HG03571 (cell line): ENCODE measurements around the gene ATRNL1.
"Not testable (repeated sequence)": the region's sequence is repeated elsewhere in the genome, so short reads cannot be mapped to it uniquely, and the experiment has no call there.

Experiments
- ATAC-seq: cut with Tn5 transposase; IDR thresholded peaks from one replicate; pipeline ENCODE4 v1.9.1; 2021; ENCODE audit not compliant: unreplicated experiment

ATRNL1 gene

GRCh38 chr10:115417585-115418265 lies 324.6 kb downstream of the ATRNL1 start:
- ATAC-seq: peak; percentile 94

GRCh38 chr10:115422624-115423023 lies 329.5 kb downstream of the ATRNL1 start:
- ATAC-seq: no peak

DNA sequence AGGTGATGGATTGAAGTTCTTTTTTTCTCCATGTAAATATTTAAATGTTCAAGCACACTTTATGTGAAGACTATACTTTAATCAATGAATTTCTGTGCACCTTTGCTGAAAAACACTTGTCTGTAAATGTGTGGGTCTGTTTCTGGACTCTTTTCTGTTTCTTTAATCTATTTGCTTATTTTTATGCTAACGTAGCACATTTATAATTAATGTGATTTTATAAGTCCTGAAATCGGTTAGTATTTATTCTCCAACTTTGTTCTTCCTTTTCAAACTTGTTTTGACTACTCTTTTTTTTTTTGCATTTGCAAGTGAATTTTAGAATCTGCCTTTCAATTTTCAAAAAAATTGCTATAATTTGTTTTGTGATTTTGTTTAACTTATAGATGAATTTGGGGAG lies 334.4 kb downstream of the ATRNL1 start:
- no peak for ATAC-seq

GRCh38 chr10:115432188-115432819 lies 339.1 kb downstream of the ATRNL1 start:
- no peak for ATAC-seq

- no peak for ATAC-seq
Measured at GRCh38 chr10:115436999-115437398, 343.8 kb downstream of the ATRNL1 start.

DNA sequence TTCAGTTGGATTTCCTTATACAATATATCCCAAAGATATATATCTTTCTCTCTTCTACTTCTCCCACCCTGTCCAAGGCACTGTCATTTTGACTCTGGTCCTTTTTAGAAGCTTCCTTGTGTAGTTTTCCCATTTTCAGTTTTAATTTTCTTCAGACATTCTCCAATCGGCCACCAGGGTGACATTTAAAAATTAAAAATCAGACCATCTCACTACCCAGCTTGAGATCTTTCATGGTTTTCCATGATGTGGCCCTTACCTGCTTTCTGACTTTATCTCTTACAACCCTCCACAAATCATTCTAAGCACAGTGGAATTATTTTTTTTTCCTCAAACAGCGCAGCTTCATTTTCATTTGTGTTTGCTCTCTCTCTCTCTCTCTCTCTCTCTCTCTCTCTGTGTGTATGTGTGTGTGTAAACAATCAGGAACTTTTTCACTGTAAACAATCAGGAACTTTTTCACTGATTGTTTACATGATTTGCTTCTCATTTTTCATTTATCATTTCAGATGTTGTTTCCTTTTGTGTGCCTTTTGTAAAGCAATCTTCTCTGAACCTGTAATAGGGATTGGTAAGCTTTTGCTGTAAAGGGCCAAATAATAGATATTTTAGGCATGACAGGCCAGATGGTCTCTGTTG lies 348.9 kb downstream of the ATRNL1 start:
- ATAC-seq: no peak

- ATAC-seq: no peak
Measured at GRCh38 chr10:115456812-115457211, 363.6 kb downstream of the ATRNL1 start.

GRCh38 chr10:115483294-115483693 lies 390.1 kb downstream of the ATRNL1 start:
- no peak for ATAC-seq

DNA sequence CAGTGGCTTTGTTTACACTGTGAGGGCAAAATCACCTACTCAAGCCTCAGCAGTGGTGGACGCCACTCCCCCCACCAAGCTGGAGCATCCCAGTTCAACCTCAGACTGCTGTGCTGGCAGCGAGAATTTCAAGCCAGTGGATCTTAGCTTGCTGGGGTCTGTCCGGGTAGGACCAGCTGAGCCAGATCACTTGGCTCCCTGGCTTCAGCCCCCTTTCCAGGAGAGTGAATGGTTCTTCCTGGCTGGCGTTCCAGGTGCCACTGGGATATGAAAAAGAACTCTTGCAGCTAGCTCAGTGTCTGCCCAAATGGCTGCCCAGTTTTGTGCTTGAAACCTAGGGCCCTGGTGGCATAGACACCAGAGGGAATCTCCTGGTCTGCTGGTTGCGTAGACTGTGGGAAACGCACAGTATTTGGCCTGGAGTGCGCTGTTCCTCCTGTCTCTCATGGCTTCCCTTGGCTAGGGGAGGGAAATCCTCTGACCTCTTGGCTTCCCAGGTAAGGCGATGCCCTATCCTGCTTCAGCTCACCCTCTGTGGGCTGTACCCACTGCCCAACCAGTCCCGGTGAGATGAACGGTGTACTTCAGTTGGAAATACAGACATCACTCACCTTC lies 398.5 kb downstream of the ATRNL1 start:
- ATAC-seq: no peak

GRCh38 chr10:115503546-115503945 lies 410.4 kb downstream of the ATRNL1 start:
- ATAC-seq: no peak

GRCh38 chr10:115514895-115515294 lies 421.7 kb downstream of the ATRNL1 start:
- no peak for ATAC-seq

DNA sequence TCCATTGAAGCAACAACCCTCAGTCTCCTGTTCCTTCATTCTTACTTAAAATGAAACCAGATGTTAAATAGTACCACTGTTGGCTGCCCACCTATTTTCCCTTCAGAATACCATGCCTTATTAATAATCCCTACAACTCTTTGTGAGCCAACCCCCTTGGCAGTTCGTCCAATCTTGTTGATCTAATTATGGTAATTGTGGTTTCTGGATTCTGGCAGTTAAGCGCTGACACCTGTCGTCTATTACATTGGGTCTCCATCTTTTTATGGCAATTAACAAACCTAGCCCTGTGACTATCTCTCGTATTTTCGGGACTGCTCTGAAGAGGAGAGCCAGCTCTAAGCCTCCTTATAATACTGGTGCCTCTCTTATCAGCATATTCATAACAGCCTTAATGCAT lies 432.0 kb downstream of the ATRNL1 start:
- no peak for ATAC-seq

DNA sequence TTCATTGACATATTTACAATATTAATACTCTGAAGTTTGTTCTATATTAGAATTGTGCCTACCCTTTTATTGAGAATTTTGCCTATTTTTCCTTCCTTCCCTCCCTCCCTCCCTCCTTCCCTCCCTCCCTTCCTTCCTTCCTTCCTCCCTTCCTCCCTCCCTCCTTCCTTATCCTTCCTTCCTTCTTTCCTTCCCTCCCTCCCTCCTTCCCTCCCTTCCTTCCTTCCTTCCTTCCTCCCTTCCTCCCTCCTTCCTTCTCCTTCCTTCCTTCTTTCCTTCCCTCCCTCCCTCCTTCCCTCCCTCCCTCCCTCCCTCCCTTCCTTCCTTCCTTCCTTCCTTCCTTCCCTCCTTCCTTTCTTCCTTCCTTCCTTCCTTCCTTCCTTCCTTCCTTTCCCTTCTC lies 434.5 kb downstream of the ATRNL1 start:
- ATAC-seq: not testable (repeated sequence)

GRCh38 chr10:115536401-115536800 lies 443.2 kb downstream of the ATRNL1 start:
- ATAC-seq: not testable (repeated sequence)

DNA sequence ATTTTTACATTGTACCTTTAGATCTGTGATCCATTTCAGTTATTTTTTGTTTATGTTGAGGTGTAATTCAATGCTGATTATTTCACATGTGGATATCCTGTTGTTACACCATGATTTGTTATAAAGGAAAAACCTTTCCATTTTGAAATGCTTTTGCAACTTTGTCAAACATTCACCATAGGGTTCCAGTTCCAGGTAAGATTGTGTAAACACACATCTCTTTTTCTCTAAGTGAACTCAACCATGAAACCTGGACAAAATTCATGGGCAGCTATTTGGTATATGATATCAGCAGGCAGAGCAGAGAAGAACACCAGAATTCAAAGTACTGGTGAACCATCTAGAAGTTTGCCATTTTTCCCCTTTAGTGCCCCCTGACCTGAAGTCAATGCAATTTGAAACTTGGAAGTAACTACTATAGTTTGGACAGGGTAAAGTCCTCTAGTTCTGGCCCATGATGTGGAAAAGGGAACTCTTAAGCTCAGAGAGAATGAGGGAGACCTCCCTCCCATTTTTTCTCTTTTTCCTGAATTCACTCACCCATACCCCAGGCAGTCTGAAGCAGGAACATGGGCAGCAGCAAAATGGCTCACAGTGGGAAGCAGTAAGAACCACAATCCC lies 446.1 kb downstream of the ATRNL1 start:
- ATAC-seq: no peak

- ATAC-seq: no peak
Measured at GRCh38 chr10:115555887-115556402, 462.8 kb downstream of the ATRNL1 start.

GRCh38 chr10:115558252-115558651 lies 465.1 kb downstream of the ATRNL1 start:
- ATAC-seq: no peak

GRCh38 chr10:115566867-115567266 lies 473.7 kb downstream of the ATRNL1 start:
- no peak for ATAC-seq

DNA sequence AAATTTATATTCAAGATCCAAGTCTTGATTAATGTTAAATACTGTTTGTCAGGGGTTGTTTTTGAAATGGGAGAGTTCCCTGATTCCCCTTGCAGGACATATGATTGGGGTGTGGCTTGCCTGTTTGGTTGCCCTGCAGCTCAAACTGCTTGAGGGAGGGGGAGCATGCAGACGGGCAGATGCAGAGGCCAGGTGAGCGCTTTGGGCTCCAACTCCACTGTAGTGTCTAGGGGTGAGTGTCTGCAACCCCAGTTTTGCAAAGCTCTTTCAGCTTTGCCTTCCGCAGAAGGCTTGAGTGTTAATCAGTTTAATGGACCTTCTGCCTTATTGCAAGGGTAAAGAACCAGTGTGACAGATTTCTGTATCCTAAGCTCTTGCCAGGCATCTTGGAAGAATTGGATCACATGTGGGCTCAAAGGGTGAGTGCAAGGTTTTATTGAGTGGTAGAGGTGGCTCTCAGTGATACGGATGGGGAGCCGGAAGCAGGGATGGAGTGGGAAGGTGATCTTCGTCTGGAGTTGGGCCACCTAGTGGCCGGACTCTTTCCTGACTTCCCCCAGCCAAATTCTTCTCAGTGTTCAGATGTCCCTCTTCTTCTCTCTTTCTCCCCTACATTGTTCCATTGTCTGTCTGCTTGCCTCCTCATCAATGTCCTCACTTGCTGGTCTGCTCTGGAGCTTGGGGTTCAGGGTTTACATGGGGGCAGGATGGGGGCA lies 479.7 kb downstream of the ATRNL1 start:
- no peak for ATAC-seq

- no peak for ATAC-seq
Measured at GRCh38 chr10:115580239-115580638, 487.1 kb downstream of the ATRNL1 start.

DNA sequence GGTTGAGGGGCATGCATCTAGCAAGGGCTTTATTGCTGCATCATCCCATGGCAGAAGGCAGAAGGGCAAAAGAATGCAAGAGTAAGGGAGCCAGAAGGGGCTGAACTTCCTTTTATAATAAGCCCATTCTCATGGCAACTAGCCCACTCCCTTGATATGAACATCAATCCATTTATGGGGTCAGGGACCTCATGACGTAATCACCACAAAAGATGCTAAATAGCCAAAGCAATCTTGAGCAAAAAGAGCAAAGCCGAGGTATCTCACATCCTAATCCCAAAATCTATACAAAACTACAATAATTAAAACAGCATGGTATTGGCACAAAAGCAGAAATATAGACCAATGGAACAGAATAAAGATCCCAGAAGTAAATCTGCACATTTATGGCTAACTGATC lies 499.9 kb downstream of the ATRNL1 start:
- no peak for ATAC-seq
